H4 (cell line): ENCODE measurements around the gene OTUB2. TPM values are rescaled to one million over a fixed set of nuclear protein-coding genes. Genes with fewer than 3 reads are reported as not detected.

Experiments
- total RNA-seq: library from RNA; depleted of rRNA; stranded (reverse); fragments of >200 nt; shearing (Covaris generic); gene quantifications from 2 replicates; pipeline ENCODE4 v1.2.3, GENCODE V29; 2014; rRNA removed

Gene OTUB2
- total RNA-seq, 1 experiment from 2014 or later = 1.7 TPM

Other genes with a start within 250 kb of the OTUB2 start
- gene PRIMA1, start 237.9 kb upstream of the OTUB2 start, total RNA-seq = 0.04 TPM in 2 replicates
- gene FAM181A, start 99.0 kb upstream of the OTUB2 start, total RNA-seq = not detected in 2 replicates
- not detected in 2 replicates for gene ASB2, start 49.8 kb upstream of the OTUB2 start, total RNA-seq
- not detected in 2 replicates for gene CCDC197, start 29.0 kb upstream of the OTUB2 start, total RNA-seq
- 110 and 134 TPM in 2 replicates for gene DDX24, start 54.9 kb downstream of the OTUB2 start, total RNA-seq
- gene IFI27L1, start 55.0 kb downstream of the OTUB2 start, total RNA-seq = 16.1 and 32.8 TPM in 2 replicates
- gene IFI27, start 84.4 kb downstream of the OTUB2 start, total RNA-seq = 2,076 and 2,328 TPM in 2 replicates
- 109 and 122 TPM in 2 replicates for gene IFI27L2, start 103.3 kb downstream of the OTUB2 start, total RNA-seq
- 3.3 and 3.8 TPM in 2 replicates for gene PPP4R4, start 148.0 kb downstream of the OTUB2 start, total RNA-seq